ENCODE results near the gene PDE10A. TPM values are rescaled to one million over a fixed set of nuclear protein-coding genes. Genes with fewer than 3 reads are reported as not detected.

The PDE10A gene
- total and polyA plus RNA-seq, 2 of the 8 experiments (the other 6 are each of a cell fraction or from before 2014, with no cell fraction given), result 1.1 to 2.4 TPM

DNA sequence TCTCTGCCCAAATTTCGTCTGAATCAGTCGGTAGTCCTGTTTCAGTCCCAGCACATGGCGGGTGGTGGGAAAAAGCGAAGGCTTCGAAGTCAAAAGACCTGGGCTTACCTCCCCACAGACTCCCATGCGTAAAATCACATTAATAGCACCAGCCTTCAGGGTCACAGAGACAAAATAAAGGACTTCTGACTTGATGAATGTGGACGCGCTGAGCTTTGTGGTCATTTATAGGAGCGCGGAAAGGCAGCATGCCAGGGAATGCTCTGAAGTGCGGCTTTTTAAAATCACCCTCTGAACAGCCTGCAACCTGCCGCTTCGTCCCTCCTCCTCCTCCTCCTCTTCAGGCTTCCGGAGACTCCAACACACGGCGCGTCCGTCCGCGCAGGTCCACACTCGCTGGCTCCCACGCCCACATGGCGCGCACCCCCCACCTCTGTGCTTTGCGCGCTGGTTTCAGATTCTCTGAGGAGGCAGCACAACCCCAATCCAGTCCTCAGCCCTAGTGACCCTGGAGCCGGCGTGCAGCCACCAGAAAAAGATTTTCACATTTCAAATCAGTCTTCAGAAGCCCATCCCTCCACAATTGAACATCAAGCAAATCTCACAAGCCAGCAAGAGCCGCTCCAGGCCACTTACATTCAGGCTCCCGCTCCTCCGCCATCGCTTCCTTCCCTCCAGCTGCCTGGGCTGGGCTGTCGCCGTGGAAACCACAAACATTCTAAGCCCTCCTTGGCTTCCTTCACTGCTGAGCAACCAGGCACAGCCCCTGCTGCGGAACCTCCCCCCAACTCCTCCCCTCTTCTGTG lies 353.9 kb downstream of the PDE10A start, which contains the start of gene C6orf118:
C6orf118 (minus strand) TSS at position 680 of the 806 bp plus-strand sequence; CDS start at position 661, 19 bp downstream.
- no peak within 1 kb of the TSS for H3K4ac ChIP-seq (replicated peaks; ENCODE audit: insufficient read length, low read depth, low read length)
- H4K91ac ChIP-seq (replicated peaks; ENCODE audit: insufficient read length, low read length), result no peak within 1 kb of the TSS
- H2BK5ac ChIP-seq (ENCODE audit: low read depth, low read length), result no peak within 1 kb of the TSS
- H4K20me1 ChIP-seq (replicated peaks in 1 of 2; ENCODE audit: control insufficient read depth in 1 of 2, insufficient read depth in 2 of 2, low read length in 2 of 2), result no peaks in the 10 kb centered on the region
- peak within 1 kb of the TSS; percentile 93 for H2AFZ ChIP-seq (ENCODE audit: low read length)
- H3K9ac ChIP-seq (replicated peaks in 1 of 4; ENCODE audit: extremely low read depth in 1 of 4, low read depth in 3 of 4, low read length in 3 of 4), result peak within 1 kb of the TSS in 3 of 4 experiments; percentile 12 to 29 (median 17); a peak in 3 of 7 replicates
- H2BK15ac ChIP-seq (ENCODE audit: low read length), result no peak within 1 kb of the TSS
- peak; percentile 74 for FAIRE-seq
- CTCF ChIA-PET (ENCODE audit: partially characterized antibody), result no interaction called here
- DNase-seq (ENCODE audit: low read depth in 1 of 2, low spot score in 2 of 2), result peak; percentile 73 to 82
- H2BK120ac ChIP-seq (replicated peaks; ENCODE audit: low read depth, low read length), result no peak within 1 kb of the TSS
- H3K23me2 ChIP-seq (ENCODE audit: low read depth, low read length), result 0 out of 2 replicates have a peak, but pooled peaks cover 5% of the 10 kb centered on the region
- H3K14ac ChIP-seq (ENCODE audit: insufficient read length), result no peak within 1 kb of the TSS
- no peak within 1 kb of the TSS for H2AK5ac ChIP-seq (ENCODE audit: low read depth, low read length)
- H2BK12ac ChIP-seq (ENCODE audit: low read depth, low read length), result no peak within 1 kb of the TSS
- H3K27ac ChIP-seq (ENCODE audit: low read depth, low read length), result no peak within 1 kb of the TSS
- peak within 1 kb of the TSS; percentile 73 to 85 for H3K4me2 ChIP-seq (ENCODE audit: insufficient read depth in 1 of 2, low read depth in 2 of 2, low read length in 2 of 2)
- no peaks in the 10 kb centered on the region for H3K4me1 ChIP-seq (replicated peaks in 1 of 4; ENCODE audit: control insufficient read depth in 3 of 4, insufficient read depth in 4 of 4, low read length in 3 of 4)
- no peak within 1 kb of the TSS for H3K23ac ChIP-seq (ENCODE audit: insufficient read length)
- POLR2A ChIA-PET (ENCODE audit: partially characterized antibody), result no interaction called here
- peaks cover 5 to 19% (median 11%) of the 10 kb centered on the region in 4 experiments for H3K27me3 ChIP-seq (replicated peaks in 1 of 4; ENCODE audit: control insufficient read depth in 3 of 4, extremely low read depth in 1 of 4, insufficient read depth in 3 of 4, low read length in 3 of 4)
- H3K79me2 ChIP-seq (ENCODE audit: control insufficient read depth in 1 of 2, insufficient read depth in 2 of 2, low read length in 2 of 2), result no peaks in the 10 kb centered on the region
- no peaks in the 10 kb centered on the region for H3K79me1 ChIP-seq (ENCODE audit: low read depth, low read length)
- H3K9me3 ChIP-seq (ENCODE audit: insufficient read depth in 2 of 2, low read depth in 1 of 2, low read length in 1 of 2), result no peaks in the 10 kb centered on the region
- peak within 1 kb of the TSS; percentile 32 to 65 (median 59) for H3K4me3 ChIP-seq (ENCODE audit: extremely low read depth in 1 of 4, insufficient read depth in 2 of 4, low read depth in 3 of 4, low read length in 4 of 4)
- H2BK20ac ChIP-seq (ENCODE audit: low read length), result no peak within 1 kb of the TSS
- H3K56ac ChIP-seq (replicated peaks; ENCODE audit: insufficient read length, low read depth, low read length), result no peak within 1 kb of the TSS
- H3K36me3 ChIP-seq (ENCODE audit: control insufficient read depth in 2 of 4, insufficient read depth in 4 of 4, low read length in 3 of 4), result no peaks in the 10 kb centered on the region
- no peak within 1 kb of the TSS for H3K18ac ChIP-seq (ENCODE audit: extremely low read depth, low read length)
- H4K5ac ChIP-seq (ENCODE audit: insufficient read length, low read depth, low read length), result no peak within 1 kb of the TSS
- whole genome bisulfite sequencing, 2 experiments (ENCODE audit: extremely low coverage in 1 of 2, insufficient coverage in 1 of 2, insufficient read length in 1 of 2, insufficient replicate concordance in 2 of 2, low coverage in 1 of 2, low lambda C conversion rate in 2 of 2, missing lambda C conversion rate in 1 of 2), result 15% methylated on average over 35 of the region's 35 CpGs; no CpG with 5 or more reads in 1 of the 2 experiments
- peak within 1 kb of the TSS; percentile 83; the same call in 1 of the 2 replicates for H4K8ac ChIP-seq (ENCODE audit: extremely low read depth, insufficient read depth, low read length)
- TF ChIP-seq SIN3A (conservative IDR thresholded peaks at IDR 0.05 in 1 of 2, IDR thresholded peaks at IDR 0.05 in 1 of 2; ENCODE audit: low read depth in 1 of 2, low read length in 2 of 2) (peak; percentile 94 to 96), ASH2L (IDR thresholded peaks at IDR 0.05; ENCODE audit: low read length) (peak; percentile 59), CBX8 (IDR thresholded peaks at IDR 0.05; ENCODE audit: borderline replicate concordance, low read depth, low read length) (no peak), RAD21 (IDR thresholded peaks at IDR 0.05 in 1 of 2, conservative IDR thresholded peaks at IDR 0.05 in 1 of 2; ENCODE audit: low read depth in 2 of 2, low read length in 2 of 2) (no peak), YY1 (IDR thresholded peaks at IDR 0.05; ENCODE audit: low read depth, low read length) (peak; percentile 80), SP1 (IDR thresholded peaks at IDR 0.05; ENCODE audit: low read depth, low read length) (peak; percentile 49; the same call in 1 of the 2 replicates), SRF (IDR thresholded peaks at IDR 0.05; ENCODE audit: low read depth, low read length) (no peak), POLR2AphosphoS5 (IDR thresholded peaks at IDR 0.05; ENCODE audit: low read depth, low read length) (no peak), SP2 (IDR thresholded peaks at IDR 0.05; ENCODE audit: low read length) (no peak), TEAD4 (IDR thresholded peaks at IDR 0.05; ENCODE audit: low read depth, low read length) (0 out of 2 replicates have a peak, but pooled peaks have one; percentile 34), JUND (IDR thresholded peaks at IDR 0.05; ENCODE audit: low read length) (no peak), KDM4A (IDR thresholded peaks at IDR 0.05; ENCODE audit: low read depth, low read length, severe bottlenecking) (peak; percentile 75)
